Fibroblast of peridontal ligament (primary cell): ENCODE results near the gene ERLEC1.
A peak's percentile ranks its signal among the peaks of the same experiment; 100 is the strongest.
"Not testable (repeated sequence)": the region's sequence is repeated elsewhere in the genome, so short reads cannot be mapped to it uniquely, and the experiment has no call there.

Experiments used
- DNase-seq: peaks from one replicate; pipeline ENCODE4 v3.0.0-alpha.2; 2010; ENCODE audit errors: extremely low read depth

Gene ERLEC1

GRCh38 chr2:53829273-53829979 is 42.6 kb downstream of the ERLEC1 start:
- no peak for DNase-seq

DNA sequence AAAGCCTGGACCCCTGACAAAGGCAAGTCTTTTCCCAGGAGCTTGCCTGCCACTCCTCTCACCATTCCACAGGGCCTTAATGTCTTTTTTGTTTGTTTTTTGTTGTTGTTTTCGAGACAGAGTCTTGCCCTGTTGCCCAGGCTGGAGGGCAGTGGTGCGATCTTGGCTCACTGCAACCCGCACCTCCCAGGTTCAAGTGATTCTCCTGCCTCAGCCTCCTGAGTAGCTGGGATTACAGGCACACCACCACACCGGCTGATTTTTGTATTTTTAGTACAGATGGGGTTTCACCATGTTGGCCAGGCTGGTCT is 43.1 kb downstream of the ERLEC1 start:
- not testable (repeated sequence) for DNase-seq

DNA sequence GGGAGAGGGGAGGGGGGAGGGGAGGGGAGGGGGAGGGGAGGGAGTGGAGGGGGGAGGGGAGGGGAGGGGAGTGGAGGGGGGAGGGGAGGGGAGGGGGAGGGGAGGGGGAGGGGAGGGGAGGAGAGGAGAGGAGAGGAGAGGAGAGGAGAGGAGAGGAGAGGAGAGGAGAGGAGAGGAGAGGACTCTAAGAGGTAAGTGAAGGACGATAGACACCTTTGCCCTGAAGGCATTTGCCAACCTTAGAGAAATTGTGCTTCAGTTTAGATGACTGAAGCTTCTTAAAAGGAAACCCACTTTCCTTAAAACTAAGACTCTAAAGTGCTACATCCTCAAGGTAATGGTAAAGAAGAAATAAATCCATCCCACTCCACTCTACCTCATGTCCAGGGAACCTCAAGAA is 53.7 kb downstream of the ERLEC1 start:
- DNase-seq, result no peak

DNA sequence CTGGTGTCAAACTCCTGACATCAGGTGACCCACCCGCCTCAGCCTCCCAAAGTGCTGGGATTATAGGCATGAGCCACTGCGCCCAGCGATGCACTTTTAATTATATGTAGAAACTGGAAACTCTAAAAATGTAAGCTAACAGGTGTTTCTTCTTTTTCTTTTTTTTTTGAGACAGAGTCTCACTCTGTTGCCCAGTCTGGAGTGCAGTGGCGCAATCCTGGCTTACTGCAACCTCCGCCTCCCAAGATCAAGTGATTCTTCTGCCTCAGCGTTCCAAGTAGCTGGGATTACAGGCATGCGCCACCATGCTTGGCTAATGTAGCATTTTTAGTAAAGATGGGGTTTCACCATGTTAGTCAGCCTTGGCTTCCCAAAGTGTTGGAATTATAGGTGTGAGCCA is 54.8 kb downstream of the ERLEC1 start:
- DNase-seq, result not testable (repeated sequence)

DNA sequence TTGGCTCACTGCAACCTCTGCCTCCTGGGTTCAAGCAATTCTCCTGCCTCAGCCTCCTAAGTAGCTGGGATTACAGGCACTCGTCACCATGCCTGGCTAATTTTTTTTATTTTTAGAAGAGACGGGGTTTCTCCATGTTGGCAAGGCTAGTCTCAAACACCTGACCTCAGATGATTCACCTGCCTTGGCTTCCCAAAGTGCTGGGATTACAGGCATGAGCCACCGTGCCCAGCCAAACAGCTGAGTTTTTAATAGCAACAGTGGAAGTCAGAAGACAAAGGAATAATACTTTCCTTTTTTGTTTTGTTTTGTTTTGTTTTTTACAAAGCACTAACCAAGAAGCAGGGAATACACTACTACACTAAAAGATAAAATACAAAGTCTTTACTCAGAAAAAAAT is 56.0 kb downstream of the ERLEC1 start:
- no peak for DNase-seq

- no peak for DNase-seq
These were observed 56.8 kb downstream of the ERLEC1 start for GRCh38 chr2:53843595-53843994.

GRCh38 chr2:53848062-53848461 is 61.2 kb downstream of the ERLEC1 start:
- no peak for DNase-seq

DNA sequence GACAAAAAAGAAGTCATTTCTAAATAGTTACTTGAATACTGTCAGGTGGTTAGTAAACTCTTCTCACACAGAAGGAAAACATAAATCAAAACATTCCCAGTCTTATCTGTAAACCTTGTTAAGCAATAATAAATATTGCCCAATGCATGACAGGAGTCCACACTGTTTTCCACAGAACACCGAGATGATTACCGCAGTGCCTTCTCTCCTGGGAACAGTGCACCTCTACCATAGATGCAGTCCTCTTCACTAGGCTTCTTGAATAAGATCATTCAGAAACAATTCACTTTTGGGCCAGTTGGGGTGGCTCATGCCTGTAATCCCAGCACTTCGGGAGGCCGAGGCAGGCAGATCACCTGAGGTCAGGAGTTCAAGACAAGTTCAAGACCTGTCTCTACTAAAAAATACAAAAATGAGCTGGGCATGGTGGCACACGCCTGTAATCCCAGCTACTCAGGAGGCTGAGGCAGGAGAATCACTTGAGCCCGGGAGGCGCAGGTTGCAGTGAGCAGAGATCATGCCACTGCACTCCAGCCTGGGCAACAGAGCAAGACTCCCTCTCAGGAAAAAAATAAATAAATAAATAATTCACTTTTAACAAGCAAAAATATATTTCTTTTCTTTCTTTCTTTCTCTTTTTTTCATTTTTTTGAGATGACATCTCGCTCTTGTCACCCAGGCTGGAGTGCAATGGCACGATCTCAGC is 64.4 kb downstream of the ERLEC1 start:
- DNase-seq, result not testable (repeated sequence)

GRCh38 chr2:53852532-53852931 is 65.7 kb downstream of the ERLEC1 start:
- no peak for DNase-seq

GRCh38 chr2:53854678-53855077 is 67.8 kb downstream of the ERLEC1 start:
- no peak for DNase-seq

GRCh38 chr2:53856272-53856671 is 69.4 kb downstream of the ERLEC1 start:
- DNase-seq, result no peak

- peak; percentile 11 for DNase-seq
These were observed 72.7 kb downstream of the ERLEC1 start, which contains the start of gene GPR75 for GRCh38 chr2:53859206-53860181. TSS of gene GPR75 (minus strand) at chr2:53859967. CDS start at chr2:53854756, 5,211 bp downstream.

DNA sequence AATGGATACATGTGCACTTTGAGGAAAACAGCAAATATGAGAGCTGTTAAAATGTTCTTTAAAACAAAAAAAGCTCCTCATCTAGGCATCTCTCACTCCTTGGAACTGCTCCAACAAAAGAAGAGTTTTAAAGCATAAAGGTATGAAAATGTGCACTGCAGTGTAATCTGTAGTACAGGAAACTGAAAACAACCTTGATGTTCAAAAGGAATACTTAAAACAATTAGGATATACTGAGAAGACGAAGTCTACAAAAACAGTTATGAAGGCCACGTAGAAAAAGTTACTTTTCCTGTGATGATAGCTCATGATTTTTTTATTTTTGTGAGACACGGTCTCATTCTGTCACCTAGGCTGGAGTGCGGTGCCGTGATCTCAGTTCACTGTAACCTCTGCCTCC is 75.0 kb downstream of the ERLEC1 start:
- no peak for DNase-seq

- DNase-seq, result no peak
These were observed 76.8 kb downstream of the ERLEC1 start for GRCh38 chr2:53863538-53864227.

GRCh38 chr2:53865264-53865663 is 78.4 kb downstream of the ERLEC1 start:
- DNase-seq, result no peak

GRCh38 chr2:53865962-53866361 is 79.1 kb downstream of the ERLEC1 start:
- DNase-seq, result no peak

- DNase-seq, result no peak
These were observed 80.3 kb downstream of the ERLEC1 start for GRCh38 chr2:53867169-53867568.

DNA sequence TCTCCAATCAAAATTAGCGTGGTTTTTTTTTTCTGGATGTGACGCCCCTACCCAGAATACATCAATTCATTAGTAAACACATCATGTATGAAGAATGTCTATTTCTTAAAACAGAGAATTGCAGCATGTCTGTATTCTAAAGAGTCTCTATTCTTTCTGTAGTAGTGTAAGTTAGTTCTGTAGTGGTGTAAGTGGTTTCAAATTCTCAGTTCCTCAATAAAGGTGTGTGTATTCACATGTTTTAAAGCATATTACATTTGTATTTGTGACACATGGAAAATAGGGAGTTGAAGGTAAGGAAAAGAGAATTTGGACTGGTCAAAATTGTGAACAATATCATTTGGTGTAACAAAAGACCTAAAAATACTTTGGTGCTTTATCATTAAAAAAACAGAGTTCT is 80.9 kb downstream of the ERLEC1 start:
- DNase-seq, result no peak
